Body of pancreas (tissue), 4 donors: ENCODE results near the gene FBRS. TPM values are rescaled to one million over a fixed set of nuclear protein-coding genes. Genes with fewer than 3 reads are reported as not detected.
"Not testable (repeated sequence)": the region's sequence is repeated elsewhere in the genome, so short reads cannot be mapped to it uniquely, and the experiment has no call there.

Experiments used
- ATAC-seq: fragments of 150-250 bp; one replicate; pipeline ENCODE4 v1.9.1; 2016
- DNase-seq, 4 donors: peaks; one replicate each; pipeline ENCODE4 v3.0.0-alpha.2; 2019
- H3K27ac ChIP-seq, 4 donors: fragments of 200-600 bp; sonication (generic); 1 replicate in 3 of 4; 2 replicates in 1 of 4; pipeline versions ENCODE4 v1.5.1 to v1.6.1; 2016 to 2019; ENCODE audit warnings: mild to moderate bottlenecking in 1 of 4, mixed read lengths in 1 of 4, moderate library complexity in 1 of 4
- H3K27me3 ChIP-seq, 2 donors: fragments of 200-600 bp; sonication (generic); one replicate each; pipeline ENCODE4 v1.6.0; 2016; ENCODE audit warnings: mild to moderate bottlenecking in 1 of 2
- H3K36me3 ChIP-seq, 2 donors: fragments of 200-600 bp; sonication (generic); replicated peaks in 1 of 2; 2 replicates each; pipeline ENCODE4 v1.5.1; 2016; ENCODE audit warnings: low read depth in 2 of 2; ENCODE audit not compliant: insufficient read depth in 1 of 2
- H3K4me1 ChIP-seq: fragments of 200-600 bp; sonication (generic); one replicate; pipeline ENCODE4 v1.6.0; 2016
- H3K4me3 ChIP-seq, 2 donors: fragments of 200-600 bp; sonication (generic); 1 replicate in 1 of 2; 2 replicates in 1 of 2; pipeline ENCODE4 v1.5.1; 2016 to 2019
- H3K9me3 ChIP-seq, 3 donors: fragments of 200-600 bp; sonication (generic); 1 replicate in 2 of 3; 2 replicates in 1 of 3; pipeline ENCODE4 v1.5.1; 2016
- CTCF ChIP-seq, 7 experiments: fragments of 450-650 bp in 4 of 7; fragments of 200-600 bp in 3 of 7; sonication (generic) in 3 of 7; IDR thresholded peaks; one replicate each; pipeline ENCODE4 v1.5.1; 2016 to 2019; ENCODE audit warnings: antibody characterized with exemption in 7 of 7
- POLR2A ChIP-seq, 3 donors: fragments of 450-650 bp; IDR thresholded peaks; one replicate each; pipeline ENCODE4 v1.6.1; 2016; ENCODE audit warnings: antibody characterized with exemption in 3 of 3, mild to moderate bottlenecking in 2 of 3
- WGBS, 2 donors: methylation state at CpG; one replicate each; pipeline ENCODE4 v1.1.5; 2017; 5-methylcytosine and 5-hydroxymethylcytosine counted together
- intact Hi-C: fragments of 100-400 bp; cut with DNase I; formaldehyde crosslinking; loops from one replicate; pipeline ENCODE4 v1.15.1; 2023
- total RNA-seq, 2 donors: library from RNA; depleted of rRNA; stranded (reverse); fragments of >200 nt; gene quantifications; one replicate each; pipeline ENCODE4 v1.1.0, GENCODE V29; 2016

Gene FBRS
- total RNA-seq, 2 donors from 2014 or later = 20.8 to 76.8 TPM

GRCh38 chr16:30698816-30699614 lies 40.8 kb downstream of the FBRS start, which contains the start of gene SRCAP:
Gene SRCAP (plus strand): TSS chr16:30699171. CDS start chr16:30700825, 1,654 bp downstream.
- intact Hi-C loops = no loop called here
- Histone ChIP-seq H3K27ac (peak within 1 kb of the TSS; percentile 98 to 100 (median 100)), H3K36me3 (peaks cover 10 to 24% of the 10 kb centered on the region in 2 donors), H3K4me1 (peaks cover 29% of the 10 kb centered on the region), H3K27me3 (no peaks in the 10 kb centered on the region), H3K9me3 (no peaks in the 10 kb centered on the region), H3K4me3 (peak within 1 kb of the TSS; percentile 82 to 94)
- peak; percentile 81 to 87 (median 84) for DNase-seq
- ATAC-seq = peak; percentile 59
- no peak for TF ChIP-seq CTCF (IDR thresholded peaks at IDR 0.05)
- peak in 1 of 3 donors; percentile 4 for TF ChIP-seq POLR2A (IDR thresholded peaks at IDR 0.05)
- 0 to 5% methylated on average over 6 to 45 of the region's 57 CpGs for WGBS, 2 donors

GRCh38 chr16:30699615-30700099 lies 41.4 kb downstream of the FBRS start:
- Histone ChIP-seq H3K4me3 (no peak overlapping the region), H3K4me1 (peaks cover 27% of the 10 kb centered on the region), H3K9me3 (no peaks in the 10 kb centered on the region), H3K27ac (peak overlapping the region in 3 of 4 donors; percentile 98 to 100 (median 99)), H3K36me3 (peaks cover 16 to 30% of the 10 kb centered on the region in 2 donors), H3K27me3 (no peaks in the 10 kb centered on the region)
- DNase-seq (no peak), ATAC-seq (no peak)
- intact Hi-C loops = no loop called here
- WGBS, 2 donors = 14 to 25% methylated on average over 8 of the region's 8 CpGs
- TF ChIP-seq CTCF (IDR thresholded peaks at IDR 0.05) = no peak
- TF ChIP-seq POLR2A (IDR thresholded peaks at IDR 0.05) = no peak

- WGBS, 2 donors = 53 to 54% methylated on average over 9 of the region's 9 CpGs
- DNase-seq (no peak), ATAC-seq (no peak)
- peaks cover 21 to 39% of the 10 kb centered on the region in 2 donors for H3K36me3 ChIP-seq
- H3K27me3 ChIP-seq = no peaks in the 10 kb centered on the region
- no peak for TF ChIP-seq CTCF (IDR thresholded peaks at IDR 0.05)
- TF ChIP-seq POLR2A (IDR thresholded peaks at IDR 0.05) = no peak
- H3K4me1 ChIP-seq = peaks cover 27% of the 10 kb centered on the region
- H3K27ac ChIP-seq = no peak overlapping the region
- H3K4me3 ChIP-seq = no peak overlapping the region
- intact Hi-C loops = no loop called here
- H3K9me3 ChIP-seq = no peaks in the 10 kb centered on the region
These were observed 42.3 kb downstream of the FBRS start for GRCh38 chr16:30700491-30700890.

- intact Hi-C loops = no loop called here
- Histone ChIP-seq H3K27ac (no peak overlapping the region), H3K4me1 (peaks cover 27% of the 10 kb centered on the region)
These were observed 42.7 kb downstream of the FBRS start for GRCh38 chr16:30700971-30701370.

GRCh38 chr16:30703071-30703470 lies 44.8 kb downstream of the FBRS start:
- H3K9me3 ChIP-seq, H3K27ac ChIP-seq, intact Hi-C loops, ATAC-seq, H3K4me3 ChIP-seq, H3K27me3 ChIP-seq, DNase-seq: not testable (repeated sequence)
- Histone ChIP-seq H3K4me1 (peaks cover 19% of the 10 kb centered on the region), H3K36me3 (peaks cover 31 to 62% of the 10 kb centered on the region in 2 donors)
- WGBS, 2 donors = 89 to 93% methylated on average over 12 of the region's 12 CpGs

More at GRCh38 chr16:30700971-30701370, 42.7 kb downstream of the FBRS start:
- peaks cover 21 to 44% of the 10 kb centered on the region in 2 donors for H3K36me3 ChIP-seq
- DNase-seq (no peak), ATAC-seq (no peak)
- H3K27me3 ChIP-seq = no peaks in the 10 kb centered on the region
- 79 to 87% methylated on average over 5 of the region's 5 CpGs for WGBS, 2 donors
- no peaks in the 10 kb centered on the region for H3K9me3 ChIP-seq
- no peak for TF ChIP-seq CTCF (IDR thresholded peaks at IDR 0.05)
- no peak for TF ChIP-seq POLR2A (IDR thresholded peaks at IDR 0.05)
- H3K4me3 ChIP-seq = no peak overlapping the region
